DND-41 (cell line): ENCODE measurements around the gene ERBB2.

Experiments used
- ATAC-seq: fragments of 200-7000 bp; cut with Tn5 transposase; 3 replicates; pipeline ENCODE4 v1.9.1; 2021; ENCODE audit warnings: low read depth; ENCODE audit not compliant: insufficient read depth
- DNase-seq: peaks from one replicate; pipeline ENCODE4 v3.0.0-alpha.2; 2020
- H2AFZ ChIP-seq: 2 replicates; pipeline ENCODE4 v1.6.0; 2012; ENCODE audit warnings: low read depth, low read length
- H3K27ac ChIP-seq: 2 replicates; pipeline ENCODE4 v1.5.1; 2012; ENCODE audit warnings: low read length, inconsistent platforms
- H3K27me3 ChIP-seq: fragments of 200-600 bp; sonication (generic); 2 replicates; pipeline ENCODE4 v1.6.0; 2012; ENCODE audit warnings: low read length, mild to moderate bottlenecking, inconsistent platforms; ENCODE audit not compliant: insufficient read depth, poor library complexity
- H3K36me3 ChIP-seq: 2 replicates; pipeline ENCODE4 v1.5.1; 2012; ENCODE audit warnings: low read length, inconsistent platforms; ENCODE audit not compliant: insufficient read depth
- H3K4me1 ChIP-seq: 2 replicates; pipeline ENCODE4 v1.5.1; 2012; ENCODE audit warnings: mild to moderate bottlenecking, low read length; ENCODE audit not compliant: insufficient read depth
- H3K4me2 ChIP-seq: 2 replicates; pipeline ENCODE4 v1.6.0; 2012; ENCODE audit warnings: mild to moderate bottlenecking, moderate library complexity, low read length, inconsistent platforms; ENCODE audit not compliant: insufficient read depth
- H3K4me3 ChIP-seq, 2 experiments: fragments of 200-600 bp in 1 of 2; shearing (Covaris generic) in 1 of 2; 2 replicates each; pipeline ENCODE4 v1.5.1; 2012 to 2016; ENCODE audit warnings: inconsistent platforms in 2 of 2, low read length in 2 of 2, mild to moderate bottlenecking in 2 of 2, low read depth in 1 of 2, moderate library complexity in 1 of 2
- H3K79me2 ChIP-seq: 2 replicates; pipeline ENCODE4 v1.6.0; 2012; ENCODE audit warnings: low read length, inconsistent platforms; ENCODE audit not compliant: insufficient read depth
- H3K9ac ChIP-seq: 2 replicates; pipeline ENCODE4 v1.6.0; 2012; ENCODE audit warnings: low read depth, mild to moderate bottlenecking, inconsistent platforms, low read length, moderate library complexity
- H3K9me3 ChIP-seq: 2 replicates; pipeline ENCODE4 v1.5.1; 2012; ENCODE audit warnings: low read length, moderate library complexity, mild to moderate bottlenecking, inconsistent platforms; ENCODE audit not compliant: insufficient read depth, severe bottlenecking
- H4K20me1 ChIP-seq: 2 replicates; pipeline ENCODE4 v1.6.0; 2012; ENCODE audit warnings: low read length; ENCODE audit not compliant: insufficient read depth
- EZH2 ChIP-seq: IDR thresholded peaks from 3 replicates; pipeline ENCODE4 v1.6.1; 2012; ENCODE audit warnings: borderline replicate concordance, low read depth, mild to moderate bottlenecking, moderate library complexity, low read length, inconsistent platforms; ENCODE audit not compliant: severe bottlenecking
- TF ChIP-seq, protein P1 (sequence below): IDR thresholded peaks from 2 replicates; pipeline ENCODE4 v1.5.1; 2012; ENCODE audit warnings: borderline replicate concordance, low read length, moderate library complexity, mild to moderate bottlenecking; ENCODE audit not compliant: poor library complexity, severe bottlenecking; ENCODE audit errors: extremely low read depth

Gene ERBB2

DNA sequence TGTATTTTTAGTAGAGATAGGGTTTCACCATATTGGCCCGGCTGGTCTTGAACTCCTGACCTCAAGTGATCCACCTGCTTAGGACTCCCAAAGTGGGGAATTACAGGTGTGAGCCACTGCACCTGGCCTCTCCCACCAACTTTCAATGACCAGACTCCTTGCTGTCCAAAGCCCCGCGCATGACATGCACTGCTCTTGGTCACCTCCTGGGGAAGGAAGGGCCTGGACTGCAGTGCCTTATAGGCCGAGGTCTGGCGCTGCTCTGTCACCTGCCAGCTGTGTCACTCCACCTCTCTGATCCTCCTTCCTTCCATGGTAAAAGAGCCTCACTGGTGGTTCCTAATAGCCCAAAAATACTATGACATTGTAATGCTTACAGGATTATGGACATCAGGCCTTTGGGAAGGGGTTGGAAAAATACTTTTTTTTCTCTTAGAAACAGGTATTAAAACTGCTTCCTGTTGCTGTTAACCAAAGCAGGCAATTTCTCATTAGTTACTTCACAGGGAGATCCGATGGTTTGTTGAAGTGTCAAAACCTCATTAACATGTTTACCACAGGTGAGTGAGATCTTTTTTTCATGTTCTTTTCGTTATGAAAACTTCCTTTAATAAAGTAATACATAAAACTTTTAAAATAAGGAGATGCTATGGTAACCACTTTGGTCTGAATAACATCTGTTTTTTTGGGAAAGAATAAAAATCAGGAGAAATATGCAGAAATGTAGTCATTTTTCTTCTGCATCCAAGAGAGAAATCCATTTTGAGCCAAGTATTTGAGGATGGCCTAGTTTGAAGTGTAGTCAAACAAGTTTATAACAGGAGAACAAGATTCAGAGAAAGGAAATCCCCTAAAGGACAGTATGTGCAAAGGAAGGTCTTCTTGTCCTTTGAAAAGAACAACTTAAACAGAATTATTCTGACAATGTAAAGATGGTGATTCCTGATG lies 73.4 kb downstream of the ERBB2 start:
- Histone ChIP-seq H3K4me2 (no peak overlapping the region), H3K36me3 (no peaks in the 10 kb centered on the region), H3K79me2 (no peaks in the 10 kb centered on the region), H2AFZ (no peak overlapping the region), H3K27ac (no peak overlapping the region), H3K27me3 (no peaks in the 10 kb centered on the region), H3K4me3 (no peak overlapping the region), H3K9ac (no peak overlapping the region), H3K9me3 (no peaks in the 10 kb centered on the region), H4K20me1 (no peaks in the 10 kb centered on the region), H3K4me1 (peaks cover 37% of the 10 kb centered on the region)
- no peak for DNase-seq
- no peak for ATAC-seq
- no peak for TF ChIP-seq EZH2
- TF ChIP-seq, protein P1, sequence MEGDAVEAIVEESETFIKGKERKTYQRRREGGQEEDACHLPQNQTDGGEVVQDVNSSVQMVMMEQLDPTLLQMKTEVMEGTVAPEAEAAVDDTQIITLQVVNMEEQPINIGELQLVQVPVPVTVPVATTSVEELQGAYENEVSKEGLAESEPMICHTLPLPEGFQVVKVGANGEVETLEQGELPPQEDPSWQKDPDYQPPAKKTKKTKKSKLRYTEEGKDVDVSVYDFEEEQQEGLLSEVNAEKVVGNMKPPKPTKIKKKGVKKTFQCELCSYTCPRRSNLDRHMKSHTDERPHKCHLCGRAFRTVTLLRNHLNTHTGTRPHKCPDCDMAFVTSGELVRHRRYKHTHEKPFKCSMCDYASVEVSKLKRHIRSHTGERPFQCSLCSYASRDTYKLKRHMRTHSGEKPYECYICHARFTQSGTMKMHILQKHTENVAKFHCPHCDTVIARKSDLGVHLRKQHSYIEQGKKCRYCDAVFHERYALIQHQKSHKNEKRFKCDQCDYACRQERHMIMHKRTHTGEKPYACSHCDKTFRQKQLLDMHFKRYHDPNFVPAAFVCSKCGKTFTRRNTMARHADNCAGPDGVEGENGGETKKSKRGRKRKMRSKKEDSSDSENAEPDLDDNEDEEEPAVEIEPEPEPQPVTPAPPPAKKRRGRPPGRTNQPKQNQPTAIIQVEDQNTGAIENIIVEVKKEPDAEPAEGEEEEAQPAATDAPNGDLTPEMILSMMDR = no peak

DNA sequence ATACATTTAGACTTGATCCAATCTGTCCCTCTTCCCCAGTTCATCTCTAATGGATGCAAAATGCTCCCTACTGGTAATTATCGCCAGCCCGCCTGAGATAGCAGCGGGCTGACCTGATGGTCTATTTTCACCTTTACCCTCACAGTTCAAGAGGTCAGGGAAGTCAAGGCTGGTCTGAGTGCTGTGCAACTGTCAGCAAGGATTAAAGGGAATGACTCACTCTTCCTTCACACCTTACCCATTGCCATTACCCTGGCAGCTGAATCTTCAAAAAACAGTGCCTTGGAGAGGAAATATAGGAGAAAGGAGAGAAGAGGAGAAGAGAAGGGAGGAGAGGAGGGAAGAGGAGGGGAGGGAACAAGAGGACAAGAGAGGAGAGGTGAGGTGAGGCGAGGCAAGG lies 74.2 kb downstream of the ERBB2 start:
- no peak overlapping the region for H3K4me3 ChIP-seq
- DNase-seq (no peak), ATAC-seq (no peak)
- H3K27me3 ChIP-seq = no peaks in the 10 kb centered on the region
- H3K9ac ChIP-seq = no peak overlapping the region
- no peaks in the 10 kb centered on the region for H3K36me3 ChIP-seq
- H4K20me1 ChIP-seq = no peaks in the 10 kb centered on the region
- peaks cover 34% of the 10 kb centered on the region for H3K4me1 ChIP-seq
- H3K4me2 ChIP-seq = no peak overlapping the region
- H2AFZ ChIP-seq = no peak overlapping the region
- no peaks in the 10 kb centered on the region for H3K9me3 ChIP-seq
- no peaks in the 10 kb centered on the region for H3K79me2 ChIP-seq
- no peak for TF ChIP-seq EZH2
- TF ChIP-seq, protein P1 = no peak
- H3K27ac ChIP-seq = no peak overlapping the region

DNA sequence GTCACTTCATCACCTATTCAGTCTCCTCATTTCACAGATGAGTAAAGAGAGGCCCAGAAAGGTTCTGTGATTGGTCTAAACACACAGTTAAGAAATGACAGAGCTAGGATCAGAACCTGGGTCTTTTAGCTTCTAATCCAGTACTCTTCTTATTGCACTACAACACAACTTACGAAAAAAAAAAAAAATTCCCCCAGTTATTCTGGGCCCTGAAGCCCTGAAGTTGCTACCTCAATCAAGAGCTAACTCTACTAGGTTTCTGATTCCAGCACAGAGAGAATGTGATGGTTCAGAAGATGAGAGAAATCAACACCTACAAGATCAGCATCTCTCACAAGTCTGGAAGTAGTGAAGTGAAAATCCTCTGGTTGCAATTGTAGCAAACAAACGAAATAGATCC lies 75.2 kb downstream of the ERBB2 start:
- no peak overlapping the region for H3K4me2 ChIP-seq
- no peaks in the 10 kb centered on the region for H3K9me3 ChIP-seq
- H4K20me1 ChIP-seq = no peaks in the 10 kb centered on the region
- H3K27me3 ChIP-seq = no peaks in the 10 kb centered on the region
- H3K9ac ChIP-seq = no peak overlapping the region
- no peak for DNase-seq
- H3K27ac ChIP-seq = no peak overlapping the region
- H3K4me3 ChIP-seq = no peak overlapping the region
- no peak for ATAC-seq
- H2AFZ ChIP-seq = no peak overlapping the region
- no peaks in the 10 kb centered on the region for H3K79me2 ChIP-seq
- H3K4me1 ChIP-seq = peaks cover 24% of the 10 kb centered on the region
- no peaks in the 10 kb centered on the region for H3K36me3 ChIP-seq
- TF ChIP-seq EZH2 = no peak

DNA sequence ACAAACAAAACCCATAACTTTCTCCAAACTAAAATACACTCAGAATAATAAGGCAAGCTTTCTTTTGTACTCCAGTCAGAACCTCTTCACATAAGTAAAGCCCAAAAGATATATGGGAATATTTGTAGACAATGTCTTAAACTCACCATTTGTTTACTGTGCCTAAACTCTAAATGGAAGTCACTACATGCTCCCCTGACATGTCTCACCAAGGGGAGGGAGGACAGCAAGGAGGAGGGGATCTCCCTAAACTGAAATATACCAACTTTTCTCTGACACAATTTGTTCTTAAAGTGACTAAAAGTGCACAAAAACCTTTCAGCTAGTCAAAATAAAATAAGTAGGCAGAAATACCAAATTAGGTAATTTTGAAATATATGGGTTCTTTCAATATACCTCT lies 76.4 kb downstream of the ERBB2 start:
- Histone ChIP-seq H3K9me3 (no peaks in the 10 kb centered on the region), H3K9ac (no peak overlapping the region), H3K4me2 (no peak overlapping the region), H4K20me1 (no peaks in the 10 kb centered on the region), H3K4me3 (no peak overlapping the region), H2AFZ (no peak overlapping the region), H3K27me3 (no peaks in the 10 kb centered on the region), H3K36me3 (no peaks in the 10 kb centered on the region), H3K4me1 (peaks cover 18% of the 10 kb centered on the region), H3K79me2 (no peaks in the 10 kb centered on the region), H3K27ac (no peak overlapping the region)
- TF ChIP-seq, protein P1 = no peak
- TF ChIP-seq EZH2 = no peak
- ATAC-seq (no peak), DNase-seq (no peak)
